Endothelial cell of umbilical vein (primary cell): ENCODE data around the gene FTHL17. TPM values are rescaled to one million over a fixed set of nuclear protein-coding genes. Genes with fewer than 3 reads are reported as not detected.

Source experiments
- BruUV-seq: library from RNA; stranded (reverse); fragments of 400-500 nt; replicated peaks from 2 replicates; lab custom pipeline; 2021; lab: Mats Ljungman, UMichigan
- CTCF ChIA-PET: fragments of 300-600, 350-600 bp; sonication (Branson Sonifier 250); formaldehyde crosslinking; loops from one replicate; lab custom pipeline; 2021; ENCODE audit warnings: antibody characterized with exemption, inconsistent platforms; lab: Charles Lee
- POLR2A ChIA-PET: fragments of 300-600, 350-600 bp; sonication (Branson Sonifier 250); formaldehyde crosslinking; loops from one replicate; lab custom pipeline; 2021; ENCODE audit warnings: antibody characterized with exemption, inconsistent platforms; lab: Charles Lee
- DNase-seq: peaks from one replicate; pipeline ENCODE4 v3.0.0-alpha.2; 2011; ENCODE audit warnings: low read depth, low spot score
- FAIRE-seq: peaks from 2 replicates; lab custom pipeline; 2011; peaks lifted over from hg19 to GRCh38; lab: Jason Lieb, UNC
- H2AFZ ChIP-seq: 2 replicates; pipeline ENCODE4 v1.6.0; 2012; ENCODE audit warnings: low read depth, low read length, control low read depth, inconsistent platforms
- H3K27ac ChIP-seq: 2 replicates; pipeline ENCODE4 v1.5.1; 2011; ENCODE audit warnings: low read depth, mild to moderate bottlenecking, control low read depth, low read length, moderate library complexity; ENCODE audit not compliant: insufficient read depth
- H3K27me3 ChIP-seq, 2 experiments: 2 replicates each; pipeline versions ENCODE4 v1.6.0 to v1.6.1; 2011; ENCODE audit warnings: low read length in 2 of 2, mixed read lengths in 1 of 2; ENCODE audit not compliant: control insufficient read depth in 2 of 2, insufficient read depth in 2 of 2
- H3K36me3 ChIP-seq, 2 experiments: 2 replicates in 1 of 2; 3 replicates in 1 of 2; pipeline ENCODE4 v1.5.1; 2011; ENCODE audit warnings: low read length in 2 of 2, mild to moderate bottlenecking in 1 of 2, moderate library complexity in 1 of 2; ENCODE audit not compliant: control insufficient read depth in 2 of 2, insufficient read depth in 2 of 2; ENCODE audit errors: extremely low read depth in 1 of 2
- H3K4me1 ChIP-seq: 3 replicates; pipeline ENCODE4 v1.5.1; 2011; ENCODE audit warnings: mild to moderate bottlenecking, low read length; ENCODE audit not compliant: control insufficient read depth, insufficient read depth; ENCODE audit errors: extremely low read depth
- H3K4me2 ChIP-seq: 2 replicates; pipeline ENCODE4 v1.6.1; 2011; ENCODE audit warnings: low read length, control low read depth, mixed read lengths; ENCODE audit not compliant: insufficient read depth
- H3K4me3 ChIP-seq, 3 experiments: fragments of 200-600 bp in 1 of 3; sonication (generic), shearing (Covaris generic) in 1 of 3; replicated peaks in 1 of 3; 2 replicates each; pipeline ENCODE4 v1.5.1; 2011 to 2016; ENCODE audit warnings: control low read depth in 3 of 3, low read length in 3 of 3, mild to moderate bottlenecking in 2 of 3, inconsistent platforms in 1 of 3, low read depth in 1 of 3, moderate library complexity in 1 of 3; ENCODE audit not compliant: insufficient read depth in 1 of 3
- H3K79me2 ChIP-seq: 2 replicates; pipeline ENCODE4 v1.6.0; 2012; ENCODE audit warnings: low read length, inconsistent platforms; ENCODE audit not compliant: control insufficient read depth, insufficient read depth
- H3K9ac ChIP-seq: replicated peaks from 2 replicates; pipeline ENCODE3; 2011; ENCODE audit warnings: low read length, control low read depth; ENCODE audit not compliant: insufficient read depth; ENCODE audit errors: extremely low read depth
- H3K9me1 ChIP-seq: replicated peaks from 3 replicates; pipeline ENCODE4 v1.6.0; 2011; ENCODE audit warnings: mild to moderate bottlenecking, low read length; ENCODE audit not compliant: control insufficient read depth, insufficient read depth; ENCODE audit errors: extremely low read depth
- H3K9me3 ChIP-seq: replicated peaks from 2 replicates; pipeline ENCODE4 v1.5.1; 2012; ENCODE audit warnings: low read length, inconsistent platforms; ENCODE audit not compliant: control insufficient read depth, insufficient read depth
- H4K20me1 ChIP-seq: replicated peaks from 2 replicates; pipeline ENCODE3; 2011; ENCODE audit warnings: mild to moderate bottlenecking, low read length; ENCODE audit not compliant: control insufficient read depth, insufficient read depth; ENCODE audit errors: extremely low read depth
- EZH2 ChIP-seq: IDR thresholded peaks from 2 replicates; pipeline ENCODE4 v1.6.1; 2012; ENCODE audit warnings: borderline replicate concordance, low read depth, mild to moderate bottlenecking, moderate library complexity, low read length, inconsistent platforms; ENCODE audit not compliant: severe bottlenecking
- FOS ChIP-seq: IDR thresholded peaks from 2 replicates; pipeline ENCODE4 v1.6.1; 2011; ENCODE audit warnings: mild to moderate bottlenecking, low read length, moderate library complexity, borderline replicate concordance; ENCODE audit not compliant: insufficient read depth
- GATA2 ChIP-seq: IDR thresholded peaks from 2 replicates; pipeline ENCODE4 v1.7.0; 2011; ENCODE audit warnings: low read depth, mild to moderate bottlenecking, moderate library complexity, mixed read lengths, low read length; ENCODE audit not compliant: insufficient read length, insufficient read depth
- JUN ChIP-seq: IDR thresholded peaks from 2 replicates; pipeline ENCODE4 v1.6.1; 2011; ENCODE audit warnings: borderline replicate concordance, low read depth; ENCODE audit not compliant: insufficient read length, insufficient read depth
- MYC ChIP-seq: IDR thresholded peaks from one replicate; pipeline ENCODE4 v1.6.1; 2011; ENCODE audit warnings: mild to moderate bottlenecking, low read depth, low read length
- POLR2A ChIP-seq: IDR thresholded peaks from 2 replicates; pipeline ENCODE4 v1.6.1; 2012; ENCODE audit warnings: low read depth, mild to moderate bottlenecking, control low read depth, low read length
- POLR2AphosphoS5 ChIP-seq: IDR thresholded peaks from 2 replicates; pipeline ENCODE4 v1.6.1; 2012; ENCODE audit warnings: low read depth, mild to moderate bottlenecking, control low read depth, low read length, moderate library complexity; ENCODE audit not compliant: insufficient read depth
- dilution Hi-C: fragments of 300-500 bp; cut with MboI; formaldehyde crosslinking; loops from one replicate; pipeline ENCODE4 v1.15.0; 2019; ENCODE audit warnings: low sequenced_read_pairs; ENCODE audit not compliant: extremely low pct_ligation_motif_present
- intact Hi-C: fragments of 100-400 bp; cut with micrococcal nuclease; formaldehyde crosslinking; loops from one replicate; pipeline ENCODE4 v1.10.0; 2022
- polyA plus RNA-seq, 4 experiments: library from polyadenylated mRNA; depleted of rRNA in 3 of 4; stranded (reverse) in 3 of 4; unstranded in 1 of 4; fragments of >200 nt; gene quantifications; 2 replicates each; pipeline versions ENCODE4 v1.2.1 to v1.2.3, GENCODE V29; 2011 to 2012; ENCODE audit warnings: missing spikeins in 1 of 4
- total RNA-seq: library from RNA; stranded (reverse); gene quantifications from 2 replicates; pipeline ENCODE4 v1.2.3, GENCODE V29; 2021
- TF ChIP-seq, protein P1 (sequence below), 2 donors: IDR thresholded peaks; 1 replicate in 1 of 2; 2 replicates in 1 of 2; pipeline ENCODE4 v1.5.1; 2011; ENCODE audit warnings: low read length in 2 of 2, mild to moderate bottlenecking in 2 of 2, moderate library complexity in 2 of 2, control low read depth in 1 of 2, inconsistent platforms in 1 of 2, low read depth in 1 of 2; ENCODE audit not compliant: insufficient read depth in 1 of 2; ENCODE audit errors: extremely low read depth in 1 of 2
- TF ChIP-seq, protein P2 (sequence below): IDR thresholded peaks from 2 replicates; pipeline ENCODE4 v1.6.1; 2011; ENCODE audit not compliant: insufficient read depth, insufficient read length

FTHL17 gene
- total and polyA plus RNA-seq, 2 donors (not counting 3 experiments of a cell fraction or from before 2014, with no cell fraction given), result not detected

DNA sequence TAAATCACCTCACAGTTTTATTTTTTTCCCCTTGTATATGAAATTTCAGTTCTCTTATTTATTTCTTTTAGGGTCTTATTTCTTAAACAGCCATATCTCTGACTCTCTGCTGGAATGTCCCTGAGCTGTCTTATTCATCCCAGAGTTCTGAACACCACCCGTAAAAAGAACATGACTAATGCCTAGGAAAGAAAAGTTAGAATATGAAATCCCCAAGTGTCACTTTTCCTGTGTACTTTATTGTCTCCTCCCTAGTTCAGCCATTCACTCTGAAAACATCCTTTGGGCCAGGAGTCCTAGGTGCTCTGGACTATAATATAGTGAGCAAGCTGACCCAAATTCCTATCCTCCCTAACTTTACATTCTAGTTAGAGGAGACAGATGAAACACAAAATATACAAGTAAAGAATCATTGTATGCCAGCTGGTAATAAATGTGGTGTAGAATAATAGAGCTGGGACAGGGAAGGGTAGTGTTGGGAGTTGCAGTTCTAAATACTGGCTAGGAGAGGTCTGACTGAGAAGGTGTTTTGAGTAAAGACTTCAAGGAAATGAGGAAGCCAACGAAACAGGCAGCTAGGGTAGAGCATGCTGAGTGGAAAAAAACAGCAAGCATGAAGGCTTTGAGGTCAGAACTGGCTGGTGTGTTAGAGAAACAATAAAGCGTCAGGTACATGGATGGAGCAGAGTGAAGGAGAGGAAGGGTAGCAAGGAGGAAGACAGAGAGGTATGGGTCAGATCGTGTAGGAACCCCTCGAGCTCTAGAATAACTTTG is 40.6 kb upstream of the FTHL17 start:
- Histone ChIP-seq H3K27me3 (no peaks in the 10 kb centered on the region), H2AFZ (no peak overlapping the region), H3K9me3 (no peaks in the 10 kb centered on the region), H3K4me3 (no peak overlapping the region), H3K36me3 (no peaks in the 10 kb centered on the region), H3K9ac (no peak overlapping the region), H3K27ac (no peak overlapping the region), H3K9me1 (no peaks in the 10 kb centered on the region), H3K4me2 (no peak overlapping the region), H3K79me2 (no peaks in the 10 kb centered on the region), H4K20me1 (no peaks in the 10 kb centered on the region), H3K4me1 (no peaks in the 10 kb centered on the region)
- FAIRE-seq (no peak), DNase-seq (no peak)
- CTCF ChIA-PET, result interaction anchor here (0.6 to 0.7 kb wide), 2 partner anchors 11 to 63 kb away, joined by 3 read pairs; no protein-coding TSS in a partner anchor
- BruUV-seq, result no TSS peak
- intact Hi-C loops, result no loop called here
- dilution Hi-C loops, result no loop called here
- TF ChIP-seq, protein P1, sequence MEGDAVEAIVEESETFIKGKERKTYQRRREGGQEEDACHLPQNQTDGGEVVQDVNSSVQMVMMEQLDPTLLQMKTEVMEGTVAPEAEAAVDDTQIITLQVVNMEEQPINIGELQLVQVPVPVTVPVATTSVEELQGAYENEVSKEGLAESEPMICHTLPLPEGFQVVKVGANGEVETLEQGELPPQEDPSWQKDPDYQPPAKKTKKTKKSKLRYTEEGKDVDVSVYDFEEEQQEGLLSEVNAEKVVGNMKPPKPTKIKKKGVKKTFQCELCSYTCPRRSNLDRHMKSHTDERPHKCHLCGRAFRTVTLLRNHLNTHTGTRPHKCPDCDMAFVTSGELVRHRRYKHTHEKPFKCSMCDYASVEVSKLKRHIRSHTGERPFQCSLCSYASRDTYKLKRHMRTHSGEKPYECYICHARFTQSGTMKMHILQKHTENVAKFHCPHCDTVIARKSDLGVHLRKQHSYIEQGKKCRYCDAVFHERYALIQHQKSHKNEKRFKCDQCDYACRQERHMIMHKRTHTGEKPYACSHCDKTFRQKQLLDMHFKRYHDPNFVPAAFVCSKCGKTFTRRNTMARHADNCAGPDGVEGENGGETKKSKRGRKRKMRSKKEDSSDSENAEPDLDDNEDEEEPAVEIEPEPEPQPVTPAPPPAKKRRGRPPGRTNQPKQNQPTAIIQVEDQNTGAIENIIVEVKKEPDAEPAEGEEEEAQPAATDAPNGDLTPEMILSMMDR (IDR thresholded peaks at IDR 0.05; ENCODE audit: extremely low read depth in 1 of 2, insufficient read depth in 1 of 2, low read depth in 1 of 2, low read length in 2 of 2), result no peak
- TF ChIP-seq GATA2 (no peak), EZH2 (no peak), JUN (no peak), POLR2AphosphoS5 (no peak), FOS (no peak), POLR2A (no peak), MYC (no peak)
- TF ChIP-seq, protein P2, sequence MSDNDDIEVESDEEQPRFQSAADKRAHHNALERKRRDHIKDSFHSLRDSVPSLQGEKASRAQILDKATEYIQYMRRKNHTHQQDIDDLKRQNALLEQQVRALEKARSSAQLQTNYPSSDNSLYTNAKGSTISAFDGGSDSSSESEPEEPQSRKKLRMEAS, result no peak
- POLR2A ChIA-PET, result no interaction called here
